Endothelial cell of umbilical vein (primary cell): ENCODE results near the gene UNC5A. TPM values are rescaled to one million over a fixed set of nuclear protein-coding genes. Genes with fewer than 3 reads are reported as not detected.

Source experiments
- BruUV-seq: library from RNA; stranded (reverse); fragments of 400-500 nt; replicated peaks from 2 replicates; lab custom pipeline; 2021; lab: Mats Ljungman, UMichigan
- CTCF ChIA-PET: fragments of 300-600, 350-600 bp; sonication (Branson Sonifier 250); formaldehyde crosslinking; loops from one replicate; lab custom pipeline; 2021; ENCODE audit warnings: antibody characterized with exemption, inconsistent platforms; lab: Charles Lee
- POLR2A ChIA-PET: fragments of 300-600, 350-600 bp; sonication (Branson Sonifier 250); formaldehyde crosslinking; loops from one replicate; lab custom pipeline; 2021; ENCODE audit warnings: antibody characterized with exemption, inconsistent platforms; lab: Charles Lee
- DNase-seq: peaks from one replicate; pipeline ENCODE4 v3.0.0-alpha.2; 2011; ENCODE audit warnings: low read depth, low spot score
- FAIRE-seq: peaks from 2 replicates; lab custom pipeline; 2011; peaks lifted over from hg19 to GRCh38; lab: Jason Lieb, UNC
- H2AFZ ChIP-seq: 2 replicates; pipeline ENCODE4 v1.6.0; 2012; ENCODE audit warnings: low read depth, low read length, control low read depth, inconsistent platforms
- H3K27ac ChIP-seq: 2 replicates; pipeline ENCODE4 v1.5.1; 2011; ENCODE audit warnings: low read depth, mild to moderate bottlenecking, control low read depth, low read length, moderate library complexity; ENCODE audit not compliant: insufficient read depth
- H3K27me3 ChIP-seq, 2 experiments: 2 replicates each; pipeline versions ENCODE4 v1.6.0 to v1.6.1; 2011; ENCODE audit warnings: low read length in 2 of 2, mixed read lengths in 1 of 2; ENCODE audit not compliant: control insufficient read depth in 2 of 2, insufficient read depth in 2 of 2
- H3K36me3 ChIP-seq, 2 experiments: 2 replicates in 1 of 2; 3 replicates in 1 of 2; pipeline ENCODE4 v1.5.1; 2011; ENCODE audit warnings: low read length in 2 of 2, mild to moderate bottlenecking in 1 of 2, moderate library complexity in 1 of 2; ENCODE audit not compliant: control insufficient read depth in 2 of 2, insufficient read depth in 2 of 2; ENCODE audit errors: extremely low read depth in 1 of 2
- H3K4me1 ChIP-seq: 3 replicates; pipeline ENCODE4 v1.5.1; 2011; ENCODE audit warnings: mild to moderate bottlenecking, low read length; ENCODE audit not compliant: control insufficient read depth, insufficient read depth; ENCODE audit errors: extremely low read depth
- H3K4me2 ChIP-seq: 2 replicates; pipeline ENCODE4 v1.6.1; 2011; ENCODE audit warnings: low read length, control low read depth, mixed read lengths; ENCODE audit not compliant: insufficient read depth
- H3K4me3 ChIP-seq, 3 experiments: fragments of 200-600 bp in 1 of 3; sonication (generic), shearing (Covaris generic) in 1 of 3; replicated peaks in 1 of 3; 2 replicates each; pipeline ENCODE4 v1.5.1; 2011 to 2016; ENCODE audit warnings: control low read depth in 3 of 3, low read length in 3 of 3, mild to moderate bottlenecking in 2 of 3, inconsistent platforms in 1 of 3, low read depth in 1 of 3, moderate library complexity in 1 of 3; ENCODE audit not compliant: insufficient read depth in 1 of 3
- H3K79me2 ChIP-seq: 2 replicates; pipeline ENCODE4 v1.6.0; 2012; ENCODE audit warnings: low read length, inconsistent platforms; ENCODE audit not compliant: control insufficient read depth, insufficient read depth
- H3K9ac ChIP-seq: replicated peaks from 2 replicates; pipeline ENCODE3; 2011; ENCODE audit warnings: low read length, control low read depth; ENCODE audit not compliant: insufficient read depth; ENCODE audit errors: extremely low read depth
- H3K9me1 ChIP-seq: replicated peaks from 3 replicates; pipeline ENCODE4 v1.6.0; 2011; ENCODE audit warnings: mild to moderate bottlenecking, low read length; ENCODE audit not compliant: control insufficient read depth, insufficient read depth; ENCODE audit errors: extremely low read depth
- H3K9me3 ChIP-seq: replicated peaks from 2 replicates; pipeline ENCODE4 v1.5.1; 2012; ENCODE audit warnings: low read length, inconsistent platforms; ENCODE audit not compliant: control insufficient read depth, insufficient read depth
- H4K20me1 ChIP-seq: replicated peaks from 2 replicates; pipeline ENCODE3; 2011; ENCODE audit warnings: mild to moderate bottlenecking, low read length; ENCODE audit not compliant: control insufficient read depth, insufficient read depth; ENCODE audit errors: extremely low read depth
- EZH2 ChIP-seq: IDR thresholded peaks from 2 replicates; pipeline ENCODE4 v1.6.1; 2012; ENCODE audit warnings: borderline replicate concordance, low read depth, mild to moderate bottlenecking, moderate library complexity, low read length, inconsistent platforms; ENCODE audit not compliant: severe bottlenecking
- FOS ChIP-seq: IDR thresholded peaks from 2 replicates; pipeline ENCODE4 v1.6.1; 2011; ENCODE audit warnings: mild to moderate bottlenecking, low read length, moderate library complexity, borderline replicate concordance; ENCODE audit not compliant: insufficient read depth
- GATA2 ChIP-seq: IDR thresholded peaks from 2 replicates; pipeline ENCODE4 v1.7.0; 2011; ENCODE audit warnings: low read depth, mild to moderate bottlenecking, moderate library complexity, mixed read lengths, low read length; ENCODE audit not compliant: insufficient read length, insufficient read depth
- JUN ChIP-seq: IDR thresholded peaks from 2 replicates; pipeline ENCODE4 v1.6.1; 2011; ENCODE audit warnings: borderline replicate concordance, low read depth; ENCODE audit not compliant: insufficient read length, insufficient read depth
- MYC ChIP-seq: IDR thresholded peaks from one replicate; pipeline ENCODE4 v1.6.1; 2011; ENCODE audit warnings: mild to moderate bottlenecking, low read depth, low read length
- POLR2A ChIP-seq: IDR thresholded peaks from 2 replicates; pipeline ENCODE4 v1.6.1; 2012; ENCODE audit warnings: low read depth, mild to moderate bottlenecking, control low read depth, low read length
- POLR2AphosphoS5 ChIP-seq: IDR thresholded peaks from 2 replicates; pipeline ENCODE4 v1.6.1; 2012; ENCODE audit warnings: low read depth, mild to moderate bottlenecking, control low read depth, low read length, moderate library complexity; ENCODE audit not compliant: insufficient read depth
- dilution Hi-C: fragments of 300-500 bp; cut with MboI; formaldehyde crosslinking; loops from one replicate; pipeline ENCODE4 v1.15.0; 2019; ENCODE audit warnings: low sequenced_read_pairs; ENCODE audit not compliant: extremely low pct_ligation_motif_present
- intact Hi-C: fragments of 100-400 bp; cut with micrococcal nuclease; formaldehyde crosslinking; loops from one replicate; pipeline ENCODE4 v1.10.0; 2022
- polyA plus RNA-seq, 4 experiments: library from polyadenylated mRNA; depleted of rRNA in 3 of 4; stranded (reverse) in 3 of 4; unstranded in 1 of 4; fragments of >200 nt; gene quantifications; 2 replicates each; pipeline versions ENCODE4 v1.2.1 to v1.2.3, GENCODE V29; 2011 to 2012; ENCODE audit warnings: missing spikeins in 1 of 4
- total RNA-seq: library from RNA; stranded (reverse); gene quantifications from 2 replicates; pipeline ENCODE4 v1.2.3, GENCODE V29; 2021
- TF ChIP-seq, protein P1 (sequence below): IDR thresholded peaks from 2 replicates; pipeline ENCODE4 v1.6.1; 2011; ENCODE audit not compliant: insufficient read depth, insufficient read length
- TF ChIP-seq, protein P2 (sequence below), 2 donors: IDR thresholded peaks; 1 replicate in 1 of 2; 2 replicates in 1 of 2; pipeline ENCODE4 v1.5.1; 2011; ENCODE audit warnings: low read length in 2 of 2, mild to moderate bottlenecking in 2 of 2, moderate library complexity in 2 of 2, control low read depth in 1 of 2, inconsistent platforms in 1 of 2, low read depth in 1 of 2; ENCODE audit not compliant: insufficient read depth in 1 of 2; ENCODE audit errors: extremely low read depth in 1 of 2

The UNC5A gene
- total and polyA plus RNA-seq, 2 donors (not counting 3 experiments of a cell fraction or from before 2014, with no cell fraction given), result 0.08 to 0.22 TPM

DNA sequence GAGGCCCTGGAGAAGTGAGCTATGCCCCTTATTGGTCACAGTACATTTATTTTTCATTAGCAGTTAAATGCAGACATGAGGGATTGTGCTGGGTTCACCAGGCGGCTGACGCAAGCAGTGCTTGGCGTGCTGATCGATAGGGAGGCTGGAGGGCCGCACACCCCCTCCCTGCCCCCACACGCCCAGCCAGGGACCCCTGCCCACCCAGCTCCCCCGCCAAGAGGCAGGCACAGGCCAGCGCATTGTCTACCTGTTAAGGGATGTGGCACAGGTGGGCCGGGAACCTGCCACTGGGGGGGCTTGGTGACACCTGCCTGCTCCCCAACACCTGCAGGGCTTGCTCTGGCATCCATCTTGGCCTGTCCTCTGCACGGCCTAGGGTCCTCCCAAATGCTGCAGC lies 49.6 kb downstream of the UNC5A start:
- dilution Hi-C loops (no loop called here), intact Hi-C loops (no loop called here)
- Histone ChIP-seq H3K79me2 (no peaks in the 10 kb centered on the region), H3K9me3 (no peaks in the 10 kb centered on the region), H3K4me3 (no peak overlapping the region), H3K9ac (no peak overlapping the region), H3K36me3 (no peaks in the 10 kb centered on the region), H3K27me3 (no peaks in the 10 kb centered on the region), H3K4me1 (no peaks in the 10 kb centered on the region), H3K27ac (no peak overlapping the region), H3K9me1 (no peaks in the 10 kb centered on the region), H2AFZ (no peak overlapping the region), H4K20me1 (no peaks in the 10 kb centered on the region), H3K4me2 (no peak overlapping the region)
- POLR2A ChIA-PET, result no interaction called here
- no peak for FAIRE-seq
- no peak for TF ChIP-seq EZH2
- TF ChIP-seq JUN, result no peak
- no peak for TF ChIP-seq GATA2
- TF ChIP-seq POLR2A, result no peak
- no peak for TF ChIP-seq POLR2AphosphoS5
- no peak for TF ChIP-seq FOS
- TF ChIP-seq, protein P1, sequence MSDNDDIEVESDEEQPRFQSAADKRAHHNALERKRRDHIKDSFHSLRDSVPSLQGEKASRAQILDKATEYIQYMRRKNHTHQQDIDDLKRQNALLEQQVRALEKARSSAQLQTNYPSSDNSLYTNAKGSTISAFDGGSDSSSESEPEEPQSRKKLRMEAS, result no peak
- TF ChIP-seq MYC, result no peak
- TF ChIP-seq, protein P2, sequence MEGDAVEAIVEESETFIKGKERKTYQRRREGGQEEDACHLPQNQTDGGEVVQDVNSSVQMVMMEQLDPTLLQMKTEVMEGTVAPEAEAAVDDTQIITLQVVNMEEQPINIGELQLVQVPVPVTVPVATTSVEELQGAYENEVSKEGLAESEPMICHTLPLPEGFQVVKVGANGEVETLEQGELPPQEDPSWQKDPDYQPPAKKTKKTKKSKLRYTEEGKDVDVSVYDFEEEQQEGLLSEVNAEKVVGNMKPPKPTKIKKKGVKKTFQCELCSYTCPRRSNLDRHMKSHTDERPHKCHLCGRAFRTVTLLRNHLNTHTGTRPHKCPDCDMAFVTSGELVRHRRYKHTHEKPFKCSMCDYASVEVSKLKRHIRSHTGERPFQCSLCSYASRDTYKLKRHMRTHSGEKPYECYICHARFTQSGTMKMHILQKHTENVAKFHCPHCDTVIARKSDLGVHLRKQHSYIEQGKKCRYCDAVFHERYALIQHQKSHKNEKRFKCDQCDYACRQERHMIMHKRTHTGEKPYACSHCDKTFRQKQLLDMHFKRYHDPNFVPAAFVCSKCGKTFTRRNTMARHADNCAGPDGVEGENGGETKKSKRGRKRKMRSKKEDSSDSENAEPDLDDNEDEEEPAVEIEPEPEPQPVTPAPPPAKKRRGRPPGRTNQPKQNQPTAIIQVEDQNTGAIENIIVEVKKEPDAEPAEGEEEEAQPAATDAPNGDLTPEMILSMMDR (IDR thresholded peaks at IDR 0.05; ENCODE audit: extremely low read depth in 1 of 2, insufficient read depth in 1 of 2, low read depth in 1 of 2, low read length in 2 of 2), result no peak
- CTCF ChIA-PET, result interaction anchor here (1.5 kb wide), 1 partner anchor 199 kb away, joined by 7 read pairs; no protein-coding TSS in a partner anchor
- no TSS peak for BruUV-seq
- DNase-seq, result no peak
